ENCODE data around the gene RPUSD1.

- TF ChIP-seq ZFP3 (CRISPR knock-in tag; IDR thresholded peaks at IDR 0.05) (no peak), GLIS3 (CRISPR knock-in tag; IDR thresholded peaks at IDR 0.05) (no peak), ARNTL (CRISPR knock-in tag; IDR thresholded peaks at IDR 0.05; ENCODE audit: borderline replicate concordance, low read depth) (no peak), TSHZ2 (CRISPR knock-in tag; IDR thresholded peaks at IDR 0.05) (no peak), PPARA (CRISPR knock-in tag; IDR thresholded peaks at IDR 0.05; ENCODE audit: borderline replicate concordance) (no peak), PATZ1 (CRISPR knock-in tag; IDR thresholded peaks at IDR 0.05; ENCODE audit: borderline replicate concordance) (no peak), OSR1 (CRISPR knock-in tag; IDR thresholded peaks at IDR 0.05) (no peak)
Observed at GRCh38 chr16:796296-797119, 8.3 kb upstream of the RPUSD1 start.

Data from SK-N-SH treated with all-trans-retinoic acid at 6 μM for 48 hours (cell line).